K562 (cell line): ENCODE results near the gene MRPL16. TPM values are rescaled to one million over a fixed set of nuclear protein-coding genes. Genes with fewer than 3 reads are reported as not detected.

Source experiments
- ARID4B ChIP-seq: sonication (generic); formaldehyde crosslinking; IDR thresholded peaks from 2 replicates; pipeline ENCODE4 v1.8.0; 2022; ENCODE audit warnings: mild to moderate bottlenecking, missing genetic modification reagents
- E4F1 ChIP-seq: fragments of 250-450 bp; sonication (Bioruptor Pico); IDR thresholded peaks from 2 replicates; pipeline ENCODE4 v1.5.0; 2021; ENCODE audit warnings: mild to moderate bottlenecking, borderline replicate concordance
- ELK1 ChIP-seq: sonication (generic); formaldehyde crosslinking; IDR thresholded peaks from 2 replicates; pipeline ENCODE4 v1.8.1; 2022; ENCODE audit warnings: missing genetic modification reagents
- FOSL1 ChIP-seq: fragments of 200-800 bp; sonication (Bioruptor generic); conservative IDR thresholded peaks from 2 replicates; pipeline ENCODE4 v1.6.1; 2016; ENCODE audit warnings: missing genetic modification characterization, missing compliant biosample characterization
- GTF2A2 ChIP-seq: IDR thresholded peaks from 2 replicates; pipeline ENCODE4 v1.6.1; 2016; ENCODE audit warnings: mild to moderate bottlenecking, missing genetic modification characterization, missing compliant biosample characterization
- NR4A1 ChIP-seq, 2 experiments: fragments of 250-450 bp in 1 of 2; fragments of 450-650 bp in 1 of 2; sonication (Bioruptor Pico) in 1 of 2; IDR thresholded peaks; 2 replicates each; pipeline versions ENCODE4 v1.4.0 to v1.6.1; 2016 to 2020; ENCODE audit warnings: mild to moderate bottlenecking in 2 of 2, missing compliant biosample characterization in 1 of 2, missing genetic modification characterization in 1 of 2, moderate library complexity in 1 of 2
- SMAD2 ChIP-seq: fragments of 150-350 bp; IDR thresholded peaks from 2 replicates; pipeline ENCODE4 v1.6.1; 2014; ENCODE audit warnings: low read depth, mild to moderate bottlenecking, low read length
- ZC3H8 ChIP-seq: fragments of 450-650 bp; IDR thresholded peaks from 2 replicates; pipeline ENCODE4 v1.6.1; 2017
- polyA plus RNA-seq, 8 experiments: library from polyadenylated mRNA; depleted of rRNA in 4 of 8; stranded (reverse) in 5 of 8; unstranded in 3 of 8; fragments of >200 nt; fragmentation: Nextera tagmentation in 2 of 8; fragmentation: Illumina TruSeq in 1 of 8; extraction: Ambion mirVana in 2 of 8; extraction: Trizol in 1 of 8; gene quantifications; 2 replicates each; pipeline versions ENCODE4 v1.2.1 to v1.2.3, GENCODE V29; 2011 to 2014; ENCODE audit warnings: inconsistent platforms in 1 of 8, missing spikeins in 1 of 8
- total RNA-seq, 7 experiments: library from RNA; depleted of rRNA in 6 of 7; stranded (reverse); fragments of >200 nt in 6 of 7; fragmentation: Illumina TruSeq in 2 of 7; extraction: Trizol in 2 of 7; gene quantifications; 2 replicates each; pipeline versions ENCODE4 v1.2.1 to v1.2.3, GENCODE V29; 2011 to 2021; ENCODE audit warnings: low replicate concordance in 1 of 7
- TF ChIP-seq, protein P1 (sequence below), 2 experiments: fragments of 450-650 bp; IDR thresholded peaks; 2 replicates each; pipeline ENCODE4 v1.6.1; 2016; ENCODE audit warnings: mild to moderate bottlenecking in 2 of 2, borderline replicate concordance in 1 of 2, low read depth in 1 of 2, moderate library complexity in 1 of 2

MRPL16 gene
- total and polyA plus RNA-seq, 9 of the 15 experiments (the other 6 are each of a cell fraction or from before 2014, with no cell fraction given) = 63.3 to 209 (median 157) TPM

GRCh38 chr11:59810189-59810910 lies at the start of gene MRPL16 (continued):
- no peak for TF ChIP-seq E4F1 (CRISPR knock-in tag)
- no peak for TF ChIP-seq ELK1 (CRISPR knock-in tag)
- TF ChIP-seq ZC3H8 = no peak
- TF ChIP-seq SMAD2 = no peak
- TF ChIP-seq FOSL1 (tag) = peak; percentile 46; the same call in 1 of the 2 replicates
- 0 out of 2 replicates have a peak, but pooled peaks have one; percentile 35 for TF ChIP-seq ARID4B (CRISPR knock-in tag)
- 0 out of 2 replicates have a peak, but pooled peaks have one; percentile 30 for TF ChIP-seq GTF2A2 (tag)
- TF ChIP-seq, protein P1, sequence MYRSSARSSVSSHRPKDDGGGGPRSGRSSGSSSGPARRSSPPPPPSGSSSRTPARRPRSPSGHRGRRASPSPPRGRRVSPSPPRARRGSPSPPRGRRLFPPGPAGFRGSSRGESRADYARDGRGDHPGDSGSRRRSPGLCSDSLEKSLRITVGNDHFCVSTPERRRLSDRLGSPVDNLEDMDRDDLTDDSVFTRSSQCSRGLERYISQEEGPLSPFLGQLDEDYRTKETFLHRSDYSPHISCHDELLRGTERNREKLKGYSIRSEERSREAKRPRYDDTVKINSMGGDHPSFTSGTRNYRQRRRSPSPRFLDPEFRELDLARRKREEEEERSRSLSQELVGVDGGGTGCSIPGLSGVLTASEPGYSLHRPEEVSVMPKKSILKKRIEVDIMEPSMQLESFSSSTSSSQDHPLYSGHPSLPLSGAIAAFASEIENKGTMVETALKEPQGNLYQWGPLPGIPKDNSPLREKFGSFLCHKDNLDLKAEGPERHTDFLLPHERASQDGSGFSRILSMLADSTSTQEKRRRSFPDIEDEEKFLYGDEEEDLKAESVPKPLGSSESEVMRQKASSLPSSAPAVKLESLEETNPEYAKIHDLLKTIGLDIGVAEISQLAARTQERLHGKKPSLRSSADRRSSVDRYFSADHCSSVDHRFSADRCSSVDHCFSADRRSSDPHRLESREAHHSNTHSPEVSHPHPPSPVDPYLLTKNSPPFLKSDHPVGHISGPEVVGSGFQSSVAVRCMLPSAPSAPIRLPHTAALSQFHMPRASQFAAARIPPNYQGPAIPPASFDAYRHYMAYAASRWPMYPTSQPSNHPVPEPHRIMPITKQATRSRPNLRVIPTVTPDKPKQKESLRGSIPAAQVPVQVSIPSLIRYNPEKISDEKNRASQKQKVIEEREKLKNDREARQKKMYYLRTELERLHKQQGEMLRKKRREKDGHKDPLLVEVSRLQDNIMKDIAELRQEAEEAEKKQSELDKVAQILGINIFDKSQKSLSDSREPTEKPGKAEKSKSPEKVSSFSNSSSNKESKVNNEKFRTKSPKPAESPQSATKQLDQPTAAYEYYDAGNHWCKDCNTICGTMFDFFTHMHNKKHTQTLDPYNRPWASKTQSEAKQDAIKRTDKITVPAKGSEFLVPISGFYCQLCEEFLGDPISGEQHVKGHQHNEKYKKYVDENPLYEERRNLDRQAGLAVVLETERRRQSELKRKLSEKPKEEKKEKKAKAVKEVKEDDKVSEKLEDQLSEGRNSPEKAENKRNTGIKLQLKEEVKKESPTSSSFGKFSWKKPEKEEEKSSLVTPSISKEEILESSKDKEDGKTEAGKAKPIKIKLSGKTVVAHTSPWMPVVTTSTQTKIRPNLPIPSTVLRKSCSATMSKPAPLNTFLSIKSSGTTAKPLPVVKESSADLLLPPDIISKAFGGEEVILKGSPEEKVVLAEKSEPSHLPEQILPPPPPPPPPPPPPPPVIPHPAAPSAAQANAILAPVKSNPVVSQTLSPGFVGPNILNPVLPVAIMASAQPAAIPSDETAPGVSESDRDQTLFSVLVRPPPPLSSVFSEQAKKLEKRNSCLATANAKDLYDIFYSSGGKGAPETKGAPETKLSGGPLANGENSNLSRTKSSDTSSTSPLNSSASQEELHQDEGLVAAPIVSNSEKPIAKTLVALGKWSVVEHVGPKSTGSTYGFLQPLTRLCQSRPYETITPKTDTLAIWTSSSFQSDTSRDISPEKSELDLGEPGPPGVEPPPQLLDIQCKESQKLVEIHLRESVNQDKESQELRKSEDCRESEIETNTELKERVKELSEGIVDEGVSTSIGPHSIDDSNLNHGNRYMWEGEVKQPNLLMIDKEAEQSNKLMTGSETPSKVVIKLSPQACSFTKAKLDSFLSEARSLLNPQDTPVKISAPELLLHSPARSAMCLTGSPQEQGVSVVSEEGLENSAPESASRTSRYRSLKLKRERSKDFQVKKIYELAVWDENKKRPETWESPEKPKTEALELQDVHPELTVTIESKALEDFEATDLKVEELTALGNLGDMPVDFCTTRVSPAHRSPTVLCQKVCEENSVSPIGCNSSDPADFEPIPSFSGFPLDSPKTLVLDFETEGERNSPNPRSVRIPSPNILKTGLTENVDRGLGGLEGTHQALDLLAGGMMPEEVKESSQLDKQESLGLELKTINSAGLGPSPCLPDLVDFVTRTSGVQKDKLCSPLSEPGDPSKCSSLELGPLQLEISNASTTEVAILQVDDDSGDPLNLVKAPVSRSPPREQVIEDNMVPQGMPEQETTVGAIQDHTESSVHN (IDR thresholded peaks at IDR 0.05; ENCODE audit: borderline replicate concordance in 1 of 2, low read depth in 1 of 2) = no peak
- no peak for TF ChIP-seq NR4A1 (CRISPR knock-in tag; IDR thresholded peaks at IDR 0.05)
- peak; percentile 52; the same call in 1 of the 2 replicates for TF ChIP-seq NR4A1 (tag; IDR thresholded peaks at IDR 0.05)
